ENCODE measurements around the gene CETN3. TPM values are rescaled to one million over a fixed set of nuclear protein-coding genes. Genes with fewer than 3 reads are reported as not detected.
A peak's percentile ranks its signal among the peaks of the same experiment; 100 is the strongest.

CETN3 gene
- 79.0 TPM for polyA plus RNA-seq (ENCODE audit: insufficient read length)
- long read RNA-seq, donor 1, transcript CETN3-205 (3 exons, 664 nt) = minor isoform, 5 of 55 reads
- long read RNA-seq, donor 1, transcript CETN3-201 (5 exons, 2,432 nt) = major isoform, 31 of 55 reads
- long read RNA-seq, donor 1, transcript CETN3-204 (4 exons, 867 nt) = minor isoform, 10 of 55 reads
- long read RNA-seq, donor 1, partial matches to known transcripts = 8 of 55 reads
- long read RNA-seq, donor 1, other reads (novel, unspliced or antisense) = 0 of 55 reads
- long read RNA-seq, donor 2, transcript CETN3-201 (5 exons, 2,432 nt) = major isoform, 37 of 49 reads
- long read RNA-seq, donor 2, transcript CETN3-204 (4 exons, 867 nt) = minor isoform, 7 of 49 reads
- long read RNA-seq, donor 2, partial matches to known transcripts = 0 of 49 reads
- long read RNA-seq, donor 2, other reads (novel, unspliced or antisense) = 0 of 49 reads
- long read RNA-seq, donor 3, transcript CETN3-201 (5 exons, 2,432 nt) = major isoform, 20 of 23 reads
- long read RNA-seq, donor 3, partial matches to known transcripts = 0 of 23 reads
- long read RNA-seq, donor 3, other reads (novel, unspliced or antisense) = 0 of 23 reads
- long read RNA-seq, donor 4, partial matches to known transcripts = 0 of 3 reads
- long read RNA-seq, donor 4, other reads (novel, unspliced or antisense) = 0 of 3 reads
- long read RNA-seq, donor 5, transcript CETN3-204 (4 exons, 867 nt) = minor isoform, 6 of 110 reads
- long read RNA-seq, donor 5, transcript CETN3-201 (5 exons, 2,432 nt) = major isoform, 97 of 110 reads
- long read RNA-seq, donor 5, transcript CETN3-203 (6 exons, 1,026 nt) = minor isoform, 5 of 110 reads
- long read RNA-seq, donor 5, partial matches to known transcripts = 0 of 110 reads
- long read RNA-seq, donor 5, other reads (novel, unspliced or antisense) = 0 of 110 reads
- long read RNA-seq, donor 6, transcript CETN3-201 (5 exons, 2,432 nt) = major isoform, 23 of 43 reads
- long read RNA-seq, donor 6, transcript CETN3-204 (4 exons, 867 nt) = minor isoform, 5 of 43 reads
- long read RNA-seq, donor 6, partial matches to known transcripts = 11 of 43 reads
- long read RNA-seq, donor 6, other reads (novel, unspliced or antisense) = 0 of 43 reads
- long read RNA-seq, donor 7, transcript CETN3-204 (4 exons, 867 nt) = minor isoform, 9 of 74 reads
- long read RNA-seq, donor 7, transcript CETN3-201 (5 exons, 2,432 nt) = major isoform, 48 of 74 reads
- long read RNA-seq, donor 7, partial matches to known transcripts = 15 of 74 reads
- long read RNA-seq, donor 7, other reads (novel, unspliced or antisense) = 0 of 74 reads
- long read RNA-seq, donor 8, transcript CETN3-201 (5 exons, 2,432 nt) = major isoform, 19 of 26 reads
- long read RNA-seq, donor 8, transcript CETN3-204 (4 exons, 867 nt) = minor isoform, 6 of 26 reads
- long read RNA-seq, donor 8, partial matches to known transcripts = 0 of 26 reads
- long read RNA-seq, donor 8, other reads (novel, unspliced or antisense) = 0 of 26 reads

DNA sequence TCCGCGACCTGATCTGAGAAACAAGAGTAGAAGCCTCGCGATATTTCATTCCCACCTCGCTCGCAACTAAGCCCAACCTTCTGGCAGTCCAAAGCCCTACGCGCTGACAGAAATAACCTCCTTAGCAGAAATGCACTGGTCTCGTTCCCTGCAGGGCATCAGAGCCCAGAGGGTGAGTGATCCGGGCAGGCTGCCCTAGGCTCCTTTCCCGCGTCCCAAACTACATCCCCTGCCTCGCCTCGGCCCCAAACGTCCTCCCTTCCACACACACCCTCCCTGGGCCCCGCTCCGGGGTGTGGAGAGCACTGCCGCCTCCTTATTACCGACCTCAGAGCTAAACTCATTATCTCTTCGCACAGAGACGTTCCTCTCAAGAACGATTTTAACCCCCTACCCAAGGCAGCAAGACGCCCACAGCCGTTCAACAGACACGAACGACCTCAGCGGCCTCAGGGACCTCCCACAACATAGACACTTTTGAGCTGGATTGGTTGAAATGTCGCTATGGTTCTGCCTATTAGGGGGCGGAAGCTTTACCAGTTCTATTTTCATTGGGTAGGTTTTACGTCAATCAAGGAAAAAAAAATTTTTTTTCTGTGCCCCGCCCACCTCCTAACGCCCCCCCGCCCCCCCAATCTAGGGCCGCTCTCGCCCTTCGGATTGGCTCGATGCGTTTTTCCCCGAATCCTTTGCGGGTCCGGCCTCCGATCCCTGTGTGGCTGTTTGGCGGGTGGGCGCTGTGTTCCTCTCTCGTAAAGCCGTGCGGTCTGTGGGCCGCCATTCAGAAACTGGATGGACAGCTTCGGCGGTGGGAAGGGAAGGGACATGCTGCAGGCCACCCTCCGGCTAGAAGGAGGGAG, at the start of gene CETN3:
TSS of gene CETN3 (minus strand) at position 439 of the 860 bp plus-strand sequence. CDS start at position 344, 95 bp downstream.
- DNase-seq = peak; percentile 97

DNA sequence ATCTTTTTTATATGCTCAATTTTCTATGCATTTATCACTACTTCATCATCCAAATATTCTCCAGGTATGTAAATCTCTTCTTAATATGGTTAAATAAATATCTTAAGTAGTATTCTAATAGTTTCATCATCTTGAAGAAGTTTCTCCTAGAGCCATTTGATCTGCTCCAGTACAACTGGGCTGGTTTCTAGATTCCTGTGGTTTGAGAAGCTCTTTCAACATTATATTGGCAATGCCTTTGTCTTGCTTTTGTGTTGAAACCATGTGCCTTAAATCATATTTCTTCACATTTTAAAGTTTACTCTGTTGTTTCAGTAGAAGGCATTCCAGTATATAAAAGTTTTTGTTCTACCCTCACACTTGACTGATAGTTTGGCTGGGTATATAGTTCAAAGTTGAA, 37.4 kb upstream of the CETN3 start:
- no peak for DNase-seq

DNA sequence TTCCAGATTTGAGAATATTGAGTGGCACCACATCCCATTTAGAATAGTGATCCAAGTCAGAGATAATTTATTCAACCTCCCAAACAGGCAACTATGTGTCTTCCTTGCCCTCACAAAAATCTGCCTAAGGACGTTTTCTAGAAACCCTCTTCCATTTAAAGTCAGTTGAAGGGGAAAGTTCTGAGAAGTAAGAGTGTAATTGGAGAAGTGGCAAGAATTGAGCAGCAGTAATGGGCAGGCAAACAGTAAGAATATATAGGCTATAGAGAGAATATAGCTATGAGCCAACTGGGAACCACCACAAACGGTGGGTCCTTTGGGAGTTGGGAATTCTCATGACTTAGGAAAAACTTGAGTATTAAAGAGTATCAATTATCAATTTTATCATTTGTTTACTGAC, 31.1 kb upstream of the CETN3 start:
- no peak for DNase-seq

DNA sequence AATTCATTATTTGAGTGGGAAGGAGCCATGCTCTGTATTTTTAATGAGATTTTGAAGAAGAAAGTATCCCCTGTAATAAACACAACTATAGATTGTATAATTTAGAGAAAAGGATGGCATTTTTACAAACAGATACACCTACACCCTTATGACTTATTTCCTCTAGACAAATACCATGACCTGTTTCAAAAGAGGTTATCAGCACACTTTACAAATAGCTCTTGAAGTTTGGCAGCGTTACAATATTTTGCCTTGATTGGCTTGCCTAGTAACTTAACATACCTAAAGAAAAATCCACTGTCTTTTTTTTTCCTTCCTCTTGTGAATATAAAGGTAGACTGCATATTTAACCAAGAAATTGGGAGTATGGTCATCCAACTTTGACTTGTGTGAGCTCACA, 28.5 kb upstream of the CETN3 start:
- DNase-seq = no peak

DNA sequence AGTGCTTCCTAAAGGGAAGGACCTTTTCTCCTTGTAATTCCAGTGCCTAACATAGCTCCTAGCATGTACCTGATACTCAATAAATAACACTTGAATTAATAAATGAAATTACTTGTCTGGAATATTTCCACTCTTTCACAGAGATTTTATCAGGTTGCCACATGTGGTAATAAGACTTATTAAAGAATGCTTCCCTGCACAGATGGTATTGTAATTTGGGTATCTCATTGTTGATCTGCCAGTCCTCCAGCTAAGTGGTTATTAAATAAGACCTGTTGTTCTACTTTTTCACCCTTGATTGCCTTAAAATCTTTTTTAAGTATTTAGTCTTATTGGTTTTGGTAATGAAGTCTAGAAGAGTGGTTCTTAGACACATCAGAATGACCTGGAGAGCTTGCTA, 28.1 kb upstream of the CETN3 start:
- no peak for DNase-seq

DNA sequence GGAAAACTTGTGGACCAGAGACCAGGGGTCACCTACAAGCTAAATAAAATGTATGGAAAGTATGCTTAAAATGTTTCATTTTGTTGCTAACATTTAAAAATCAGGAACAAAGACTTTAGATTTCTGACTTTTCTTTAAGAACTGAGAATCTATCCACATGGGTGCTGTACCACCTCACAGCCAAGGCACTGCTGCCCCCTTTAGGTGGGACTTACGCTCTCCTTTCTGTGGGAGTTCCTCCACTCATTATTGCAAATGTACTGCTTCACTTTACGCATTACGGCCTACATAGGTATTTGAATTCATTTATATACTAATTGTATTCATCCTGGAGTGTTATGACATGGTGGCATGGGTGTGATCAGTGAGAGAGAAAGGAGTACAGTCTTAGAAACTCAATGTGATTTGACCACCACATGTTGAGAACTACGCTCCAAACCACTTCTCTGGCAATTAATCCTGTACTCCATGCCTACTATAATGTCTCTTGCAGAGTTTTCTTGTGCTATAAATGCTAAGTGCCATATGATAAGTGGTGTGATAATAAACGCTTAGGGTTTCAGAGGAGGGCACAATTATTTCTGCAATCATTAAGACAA, 24.7 kb upstream of the CETN3 start:
- DNase-seq = peak; percentile 19

DNA sequence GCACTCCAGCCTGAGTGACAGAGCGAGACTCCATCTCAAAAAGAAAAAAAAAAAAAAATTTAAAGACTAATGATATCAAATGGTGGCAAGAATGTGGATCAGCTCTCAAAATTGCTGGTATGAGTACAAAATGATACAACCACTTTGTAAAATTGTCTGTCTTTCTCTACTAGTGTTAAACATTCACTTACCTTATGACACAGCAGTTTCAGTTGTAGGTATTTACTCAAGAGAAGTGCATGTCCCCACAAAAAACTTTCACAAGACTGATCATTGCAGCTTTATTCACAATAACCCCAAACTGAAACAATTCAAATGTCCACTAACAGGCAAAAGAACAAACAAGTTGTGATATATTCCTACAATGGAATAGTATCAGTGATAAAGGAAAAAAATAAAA, 14.7 kb upstream of the CETN3 start:
- no peak for DNase-seq

DNA sequence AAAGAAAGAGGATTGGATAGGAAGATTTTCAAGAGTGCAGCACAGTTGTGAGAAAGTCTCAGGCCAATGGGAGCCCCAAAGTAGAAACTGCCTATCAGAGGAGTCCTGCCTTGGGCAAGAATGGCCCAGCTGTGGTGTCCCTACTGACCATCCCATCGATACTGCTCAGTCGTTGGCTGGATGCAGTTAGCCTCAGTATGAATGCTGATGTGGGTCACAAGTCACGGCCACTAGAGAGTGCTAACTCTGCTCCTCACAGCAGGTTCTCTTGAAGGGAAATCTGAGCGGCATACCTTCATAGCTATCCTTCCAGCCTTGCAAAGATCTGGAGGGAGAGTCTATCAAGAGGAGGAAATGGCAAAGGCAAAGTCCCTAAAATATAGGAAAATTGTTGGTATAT, 11.6 kb upstream of the CETN3 start:
- DNase-seq = no peak

DNA sequence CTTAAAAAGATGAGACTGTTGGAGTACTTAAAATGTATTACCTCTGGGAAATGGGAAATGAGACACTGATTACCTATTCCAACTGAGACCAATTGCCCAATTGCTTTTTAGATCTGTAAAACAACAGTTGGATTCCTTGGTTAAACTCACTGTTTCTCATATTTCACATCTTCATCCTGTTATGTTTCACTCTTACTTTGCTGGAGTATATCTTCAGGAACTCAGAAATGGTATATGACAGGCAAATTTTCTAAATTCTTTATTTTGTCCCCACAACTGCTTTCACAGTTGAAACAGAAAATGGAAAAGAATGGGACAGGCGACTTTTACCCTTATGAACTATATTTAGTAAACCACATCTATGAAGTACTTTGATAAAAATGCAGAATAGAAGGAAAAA, 8.7 kb upstream of the CETN3 start:
- DNase-seq = no peak

DNA sequence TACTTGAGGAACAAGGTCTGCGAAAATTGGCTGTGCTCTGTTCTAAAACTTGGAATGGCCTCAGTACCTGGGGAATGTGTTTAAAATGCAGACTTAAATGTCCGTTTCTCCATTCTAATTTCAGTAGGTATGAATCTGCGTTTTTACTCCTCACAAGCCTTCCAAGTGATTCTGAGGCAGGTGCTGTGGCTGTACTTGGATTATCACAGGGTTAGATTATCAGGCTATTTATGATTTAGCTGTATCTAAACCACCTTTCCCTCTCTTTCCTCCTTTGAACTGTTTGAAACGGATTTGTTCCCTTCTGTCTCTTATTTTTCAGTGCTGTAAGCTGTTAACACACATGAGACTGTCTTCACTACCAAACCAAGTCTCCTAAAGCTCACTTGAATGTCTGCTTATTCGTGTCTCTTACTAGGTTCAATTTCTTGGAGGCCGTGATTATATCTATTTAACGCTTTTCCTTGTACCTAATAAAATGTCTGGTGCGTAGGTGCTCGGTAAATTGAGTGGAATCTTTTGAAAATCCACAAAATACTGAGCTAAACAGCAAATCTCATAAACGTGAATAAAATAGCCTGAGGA, 714 bp upstream of the CETN3 start:
- peak; percentile 41 for DNase-seq

DNA sequence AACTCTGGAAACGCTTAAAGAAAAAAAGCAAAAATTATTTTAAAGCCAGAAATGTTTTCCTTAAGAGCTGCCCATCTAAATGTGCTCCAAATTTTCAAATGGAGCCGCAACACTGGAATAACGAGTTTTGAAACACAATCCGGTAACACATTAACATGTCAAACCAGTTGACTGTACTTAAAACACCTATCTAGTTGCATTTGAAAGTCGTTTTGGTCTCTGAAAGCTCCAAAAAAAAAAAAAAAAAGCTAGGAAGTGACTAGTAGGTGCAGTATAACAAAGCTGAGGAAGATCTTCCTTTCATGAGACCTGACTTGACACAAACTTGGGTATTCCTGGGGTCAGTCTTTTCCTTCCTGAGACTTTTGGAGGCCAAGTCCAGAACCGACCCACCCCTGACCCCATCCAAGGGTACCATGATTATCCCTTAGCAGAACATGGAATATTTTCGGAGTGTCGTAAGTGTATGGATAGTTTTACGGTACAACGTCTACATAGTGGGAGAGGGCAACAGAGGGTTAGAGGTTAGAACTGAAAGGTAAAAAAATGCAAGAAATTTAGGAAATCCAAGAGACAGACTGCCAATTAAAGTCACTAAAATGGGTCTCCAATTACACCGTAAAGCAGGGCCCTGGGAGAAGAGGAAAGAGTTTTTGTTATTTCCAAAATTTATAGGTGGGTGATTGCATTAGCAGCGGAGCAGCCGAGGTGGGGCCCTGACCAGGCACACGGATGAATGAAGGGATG, 812 bp downstream of the CETN3 start:
- DNase-seq = peak; percentile 30

DNA sequence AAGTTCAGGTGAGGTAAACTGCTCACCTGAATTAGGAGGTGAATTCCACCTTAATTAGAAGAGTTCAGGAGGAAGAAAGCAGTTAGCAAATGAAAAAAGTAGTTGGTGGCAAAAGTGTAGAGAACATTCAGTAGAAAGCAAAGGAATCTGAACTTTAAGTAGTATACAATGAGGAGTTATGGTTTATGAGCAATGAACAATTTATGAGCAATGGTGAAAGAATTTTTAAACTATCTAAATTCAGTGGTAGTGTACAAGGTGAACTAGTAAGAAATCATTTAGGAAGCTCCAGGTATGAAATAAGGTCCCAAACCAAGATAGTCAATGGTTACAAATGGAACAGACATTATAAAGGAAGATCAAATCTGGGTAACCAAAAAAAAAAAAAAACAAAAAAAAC, 3.1 kb downstream of the CETN3 start:
- DNase-seq = no peak

DNA sequence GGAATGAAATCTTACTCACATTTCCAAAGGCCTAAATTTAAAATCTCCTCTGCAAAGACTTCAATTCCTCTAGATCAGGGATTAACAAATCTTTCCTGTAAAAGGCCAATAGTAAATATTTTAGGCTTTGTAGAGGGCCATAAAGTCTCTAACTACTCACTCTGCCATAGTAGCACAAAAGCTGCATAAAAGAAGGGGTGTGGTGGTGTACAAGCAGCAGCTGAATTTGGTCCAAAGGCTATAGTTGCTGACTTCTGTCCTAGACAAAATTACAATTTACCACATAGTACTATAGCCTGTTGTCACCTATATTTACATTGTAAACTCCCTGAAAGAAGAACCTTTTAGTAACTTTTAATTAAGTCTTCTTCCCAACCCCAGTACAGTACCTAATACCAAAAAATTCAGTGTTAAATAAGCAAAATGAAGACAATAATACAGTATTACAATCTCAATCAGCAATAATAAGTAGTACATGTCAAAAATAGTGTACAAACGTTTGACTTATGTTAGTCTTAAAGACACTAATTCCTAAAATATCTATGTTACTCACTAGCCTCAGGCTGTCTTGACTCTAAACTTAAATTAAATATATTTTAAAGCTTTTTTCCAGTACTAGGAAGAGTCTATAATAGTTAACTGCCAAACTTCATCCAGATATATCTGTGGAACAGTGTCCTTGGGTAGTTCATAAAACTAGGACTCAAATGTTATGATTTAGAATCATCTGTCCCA, 6.9 kb downstream of the CETN3 start:
- DNase-seq = no peak

DNA sequence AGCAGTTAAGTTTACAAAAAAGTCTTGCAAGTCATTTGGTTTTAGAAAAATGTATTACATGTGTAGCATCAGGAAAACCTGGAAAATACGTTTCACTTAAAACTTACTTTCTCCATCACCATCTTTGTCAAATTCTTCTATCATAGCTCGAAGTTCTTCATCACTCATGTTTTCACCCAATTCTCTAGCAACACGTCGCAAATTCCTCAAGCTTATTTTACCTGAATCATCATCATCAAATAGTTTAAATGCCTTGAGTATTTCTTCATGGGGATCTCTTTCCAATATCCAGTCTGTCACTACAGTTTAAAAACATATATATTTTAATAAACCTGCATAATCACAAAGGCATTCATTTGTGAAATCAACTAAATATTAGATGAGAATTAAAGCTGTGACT, 10.3 kb downstream of the CETN3 start:
- DNase-seq = no peak

DNA sequence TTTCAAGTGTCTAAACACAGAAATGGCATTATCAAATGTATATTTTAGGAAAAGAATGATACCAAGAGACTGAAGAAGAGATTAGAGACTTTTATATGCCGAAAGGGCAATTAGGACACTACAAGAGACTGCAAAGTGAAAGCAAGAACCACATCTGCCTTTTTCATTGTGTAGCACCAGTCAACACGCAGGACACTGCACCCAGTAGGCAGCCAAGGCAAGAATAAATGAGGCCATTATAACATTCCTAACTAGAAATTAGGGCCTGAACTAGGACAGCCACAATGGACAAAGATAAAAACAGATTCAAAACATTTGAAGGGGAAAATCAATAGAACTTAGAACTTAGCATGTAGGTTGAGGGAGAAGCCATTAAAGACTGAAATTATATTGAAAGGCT, 10.8 kb downstream of the CETN3 start:
- no peak for DNase-seq

DNA sequence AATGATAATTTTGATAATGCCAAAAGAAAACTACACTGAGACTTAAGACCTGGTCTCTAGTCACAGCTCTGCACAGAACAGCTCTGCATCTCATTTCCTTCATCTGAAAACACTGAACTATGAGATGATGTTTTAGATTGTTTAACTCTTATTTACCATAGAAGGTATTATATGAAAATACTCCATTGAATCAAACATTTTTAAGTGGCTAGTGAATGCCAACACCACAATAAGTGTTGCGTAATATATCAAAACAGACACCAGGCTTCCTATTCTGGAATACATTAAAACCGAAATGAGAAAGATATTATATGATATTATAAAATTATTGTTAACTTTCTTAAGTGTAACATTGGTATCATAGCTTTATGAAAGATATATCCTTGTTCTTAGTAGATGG, 14.6 kb downstream of the CETN3 start:
- no peak for DNase-seq

DNA sequence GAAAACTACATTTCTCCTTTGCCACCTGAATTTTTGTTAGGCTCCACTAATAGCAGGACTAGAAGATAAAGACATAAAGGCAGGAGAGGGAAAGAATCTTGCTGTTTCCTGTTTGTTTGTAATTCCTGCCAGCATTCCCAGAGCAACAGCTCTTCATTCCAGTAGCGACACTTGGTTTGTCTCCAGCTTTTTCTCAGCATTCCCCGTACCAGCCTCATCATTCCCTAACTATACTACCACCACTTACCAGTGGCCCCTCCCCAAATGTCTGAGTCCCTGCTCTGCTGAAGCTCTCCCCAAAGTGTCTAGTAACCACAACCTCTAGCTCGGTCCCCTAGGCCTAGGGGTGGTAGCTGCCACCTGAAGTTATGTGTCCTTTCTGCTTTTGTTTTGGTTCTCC, 18.6 kb downstream of the CETN3 start:
- DNase-seq = no peak

DNA sequence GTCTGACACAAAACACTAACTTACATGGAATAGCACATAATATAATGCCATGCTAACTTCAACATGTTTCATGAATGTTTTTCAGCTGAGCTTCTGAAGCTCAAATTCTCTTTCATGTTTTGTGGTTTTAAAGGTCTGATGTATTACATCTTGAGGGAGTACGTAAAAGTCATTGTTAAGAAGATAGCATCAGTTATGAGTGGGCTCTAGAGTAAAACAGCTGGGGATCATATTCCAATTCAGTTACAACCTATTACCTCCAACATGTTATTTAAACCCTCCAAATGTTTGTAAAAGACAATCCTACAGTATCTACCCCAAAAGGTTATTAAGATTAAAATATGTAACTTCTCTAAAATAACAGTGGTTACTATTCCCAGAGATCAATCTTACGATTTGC, 19.2 kb downstream of the CETN3 start:
- no peak for DNase-seq

DNA sequence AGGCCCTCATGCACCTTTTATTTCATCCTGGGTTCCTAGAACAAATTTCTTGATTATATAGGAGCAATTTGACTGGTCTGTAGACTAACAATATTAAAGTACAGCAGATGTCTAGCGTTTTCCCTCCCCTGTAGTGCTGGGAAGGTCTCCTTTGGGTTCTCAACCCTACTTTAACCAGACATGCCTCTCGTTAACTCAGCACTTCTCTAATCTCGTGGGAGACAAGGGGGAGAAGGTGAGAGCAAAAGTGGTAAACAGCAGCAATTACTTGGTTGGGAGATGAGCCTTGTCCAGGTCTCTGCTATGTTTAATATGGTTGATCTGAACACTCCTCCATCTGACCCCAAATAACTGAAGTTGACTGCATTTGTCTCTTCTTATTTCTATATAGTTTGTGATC, 22.0 kb downstream of the CETN3 start:
- DNase-seq = no peak

All from left kidney (tissue), 8 donors.